Measurements from ENCODE around the gene DDX39B.
A peak's percentile ranks its signal among the peaks of the same experiment; 100 is the strongest.

Gene DDX39B

GRCh38 chr6:31572041-31572911 lies 30.5 kb upstream of the DDX39B start, which contains the start of gene LTA:
Gene LTA (plus strand): TSS chr6:31572289. CDS start chr6:31572743, 454 bp downstream.
- Mint-ChIP-seq H3K9me3 (no peaks in the 10 kb centered on the region), H3K27ac (no peak within 1 kb of the TSS), H3K27me3 (ENCODE audit: low read depth) (peaks cover 21% of the 10 kb centered on the region), H3K36me3 (ENCODE audit: low read depth) (no peaks in the 10 kb centered on the region), H3K4me1 (no peaks in the 10 kb centered on the region), H3K4me3 (peak within 1 kb of the TSS in 1 of 3 experiments; percentile 19)
- no peak for TF ChIP-seq CTCF (IDR thresholded peaks at IDR 0.05; ENCODE audit: unreplicated experiment in 3 of 3)

GRCh38 chr6:31569861-31570536 lies 28.2 kb upstream of the DDX39B start:
- H3K9me3 Mint-ChIP-seq, result no peaks in the 10 kb centered on the region
- no peak for TF ChIP-seq CTCF (IDR thresholded peaks at IDR 0.05; ENCODE audit: unreplicated experiment in 3 of 3)
- H3K27ac Mint-ChIP-seq, result no peak overlapping the region
- peaks cover 21% of the 10 kb centered on the region for H3K27me3 Mint-ChIP-seq (ENCODE audit: low read depth)
- H3K4me1 Mint-ChIP-seq, result no peaks in the 10 kb centered on the region
- no peaks in the 10 kb centered on the region for H3K36me3 Mint-ChIP-seq (ENCODE audit: low read depth)
- no peak overlapping the region for H3K4me3 Mint-ChIP-seq

DNA sequence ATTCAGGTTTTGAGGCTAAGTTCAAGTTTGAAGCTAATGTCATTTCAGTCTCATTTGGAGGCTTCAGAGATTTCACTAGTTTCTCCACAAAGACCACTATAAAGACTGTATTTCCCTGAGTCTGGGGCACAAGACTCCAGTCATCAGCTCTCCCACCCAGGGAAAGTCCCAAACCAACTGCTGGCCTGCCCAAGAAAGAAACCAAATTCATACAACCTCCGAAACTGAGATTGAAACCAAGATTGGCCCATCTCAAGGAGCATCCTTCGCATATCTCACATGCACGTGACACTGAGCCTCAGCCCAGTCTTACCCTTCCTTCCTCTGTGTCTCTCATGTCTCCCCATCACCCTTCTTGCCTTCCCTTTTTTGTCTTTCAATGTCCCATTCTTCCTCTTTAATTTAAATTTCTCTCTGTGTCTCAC lies 26.7 kb upstream of the DDX39B start:
- H3K27ac Mint-ChIP-seq, result peak overlapping the region in 1 of 3 experiments; percentile 67
- peaks cover 19% of the 10 kb centered on the region for H3K27me3 Mint-ChIP-seq (ENCODE audit: low read depth)
- no peaks in the 10 kb centered on the region for H3K9me3 Mint-ChIP-seq
- TF ChIP-seq CTCF (IDR thresholded peaks at IDR 0.05; ENCODE audit: unreplicated experiment in 3 of 3), result no peak
- no peaks in the 10 kb centered on the region for H3K4me1 Mint-ChIP-seq
- no peak overlapping the region for H3K4me3 Mint-ChIP-seq
- H3K36me3 Mint-ChIP-seq (ENCODE audit: low read depth), result no peaks in the 10 kb centered on the region

DNA sequence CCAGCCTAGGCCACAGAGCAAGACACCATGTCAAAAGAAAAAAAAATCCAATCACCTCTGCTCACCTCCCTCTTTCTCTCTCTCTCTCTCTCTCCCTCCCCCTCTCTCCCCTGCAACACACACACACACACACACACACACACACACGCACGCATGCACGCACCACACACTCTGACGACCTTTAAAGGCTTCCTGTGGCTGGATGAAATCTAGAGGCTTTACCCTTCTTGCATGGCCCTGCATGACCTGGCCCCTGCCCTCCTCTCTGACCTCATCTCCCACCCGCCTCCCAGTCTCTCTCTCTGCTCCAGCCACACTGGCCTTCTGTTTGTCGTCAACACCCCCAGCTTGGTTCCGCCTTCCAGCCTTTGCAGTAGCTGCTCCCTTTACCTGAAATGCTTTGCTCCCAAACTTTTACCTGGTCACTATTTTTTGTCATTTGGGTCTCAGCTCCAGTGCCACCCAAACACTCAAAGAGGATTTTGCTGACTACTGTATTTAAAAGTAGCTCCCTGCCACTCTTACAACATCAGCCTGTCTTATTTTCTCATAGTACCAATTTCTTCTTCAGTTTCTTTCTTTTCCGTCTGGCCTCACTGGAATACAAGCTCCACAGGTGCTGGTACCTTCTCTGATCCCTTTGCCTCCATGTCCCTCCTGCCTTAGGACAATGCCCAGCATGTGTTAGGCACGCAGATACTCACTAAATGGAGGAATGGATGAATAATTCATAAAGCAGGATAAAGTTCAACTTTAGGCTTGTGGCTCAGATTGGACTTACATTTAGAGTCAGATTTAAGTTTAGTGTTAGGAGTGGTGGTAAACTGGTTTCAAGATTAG lies 25.9 kb upstream of the DDX39B start:
- no peaks in the 10 kb centered on the region for H3K36me3 Mint-ChIP-seq (ENCODE audit: low read depth)
- no peaks in the 10 kb centered on the region for H3K9me3 Mint-ChIP-seq
- H3K4me1 Mint-ChIP-seq, result no peaks in the 10 kb centered on the region
- H3K27me3 Mint-ChIP-seq (ENCODE audit: low read depth), result peaks cover 16% of the 10 kb centered on the region
- H3K27ac Mint-ChIP-seq, result peak overlapping the region in 1 of 3 experiments; percentile 67
- no peak overlapping the region for H3K4me3 Mint-ChIP-seq
- TF ChIP-seq CTCF (IDR thresholded peaks at IDR 0.05; ENCODE audit: unreplicated experiment in 3 of 3), result no peak

DNA sequence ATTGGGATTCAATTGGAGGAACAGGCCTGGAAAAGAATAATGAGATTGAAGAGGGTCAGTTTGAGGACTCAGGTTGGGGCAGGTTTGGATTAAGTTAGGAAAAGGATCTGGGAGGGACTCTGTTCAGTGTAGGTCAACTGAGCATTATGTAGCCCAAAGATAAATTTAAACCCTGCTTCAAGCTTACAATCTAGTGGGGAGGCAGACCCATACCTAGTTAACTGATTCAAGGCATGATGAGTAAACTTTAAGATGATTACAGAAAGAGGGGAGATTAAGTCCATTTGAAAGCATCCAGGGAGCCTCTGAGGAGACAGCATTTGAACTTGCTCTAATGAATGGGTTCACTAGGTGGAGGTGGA lies 18.9 kb upstream of the DDX39B start:
- peaks cover 31% of the 10 kb centered on the region for H3K36me3 Mint-ChIP-seq (ENCODE audit: low read depth)
- no peak for TF ChIP-seq CTCF (IDR thresholded peaks at IDR 0.05; ENCODE audit: unreplicated experiment in 3 of 3)
- H3K27ac Mint-ChIP-seq, result peak overlapping the region; percentile 1 to 16 (median 4)
- no peak overlapping the region for H3K4me3 Mint-ChIP-seq
- no peaks in the 10 kb centered on the region for H3K27me3 Mint-ChIP-seq (ENCODE audit: low read depth)
- H3K9me3 Mint-ChIP-seq, result no peaks in the 10 kb centered on the region
- no peaks in the 10 kb centered on the region for H3K4me1 Mint-ChIP-seq
